GM19193 (cell line): ENCODE data around the gene DLX5.

Source experiments
- POLR2A ChIP-seq: IDR thresholded peaks from 4 replicates; pipeline ENCODE4 v1.6.1; 2011; ENCODE audit not compliant: insufficient read depth, insufficient read length; ENCODE audit errors: extremely low read depth

Gene DLX5

GRCh38 chr7:97024209-97025129 is at the start of gene DLX5:
DLX5 (minus strand) TSS chr7:97024831; CDS start chr7:97024623, 208 bp downstream.
- TF ChIP-seq POLR2A, result no peak

DNA sequence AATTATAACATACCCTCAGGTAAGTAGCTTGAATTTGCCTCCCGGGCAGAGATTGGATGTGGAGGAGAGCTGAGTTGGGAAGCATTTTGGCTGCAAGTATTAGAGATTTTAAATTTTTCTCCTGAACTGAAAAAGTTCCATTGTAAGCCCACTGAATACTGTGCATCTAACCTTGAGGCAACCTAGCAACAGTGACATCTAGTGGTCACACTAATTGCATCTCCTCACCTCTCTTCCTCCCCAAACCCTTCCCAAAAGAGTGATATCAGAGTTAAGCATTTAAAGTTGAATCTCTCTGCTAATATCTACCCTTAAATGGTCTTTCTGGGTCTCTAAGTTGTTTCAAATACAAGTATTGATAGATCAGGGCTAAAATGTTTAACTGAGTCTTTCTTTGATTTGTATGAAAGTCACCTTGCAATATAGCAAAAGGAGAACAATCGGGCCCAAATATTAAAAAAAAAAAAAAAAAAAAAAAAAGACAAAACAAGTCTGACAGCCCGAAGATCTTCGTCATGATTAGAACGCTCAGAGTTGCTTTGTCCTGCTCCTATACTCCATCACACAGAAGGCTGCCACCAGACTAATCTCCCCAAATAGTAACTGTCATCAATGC is 40.4 kb upstream of the DLX5 start:
- no peak for TF ChIP-seq POLR2A

GRCh38 chr7:97064020-97064419 is 39.4 kb upstream of the DLX5 start:
- no peak for TF ChIP-seq POLR2A

GRCh38 chr7:97043281-97043680 is 18.6 kb upstream of the DLX5 start:
- TF ChIP-seq POLR2A, result no peak

DNA sequence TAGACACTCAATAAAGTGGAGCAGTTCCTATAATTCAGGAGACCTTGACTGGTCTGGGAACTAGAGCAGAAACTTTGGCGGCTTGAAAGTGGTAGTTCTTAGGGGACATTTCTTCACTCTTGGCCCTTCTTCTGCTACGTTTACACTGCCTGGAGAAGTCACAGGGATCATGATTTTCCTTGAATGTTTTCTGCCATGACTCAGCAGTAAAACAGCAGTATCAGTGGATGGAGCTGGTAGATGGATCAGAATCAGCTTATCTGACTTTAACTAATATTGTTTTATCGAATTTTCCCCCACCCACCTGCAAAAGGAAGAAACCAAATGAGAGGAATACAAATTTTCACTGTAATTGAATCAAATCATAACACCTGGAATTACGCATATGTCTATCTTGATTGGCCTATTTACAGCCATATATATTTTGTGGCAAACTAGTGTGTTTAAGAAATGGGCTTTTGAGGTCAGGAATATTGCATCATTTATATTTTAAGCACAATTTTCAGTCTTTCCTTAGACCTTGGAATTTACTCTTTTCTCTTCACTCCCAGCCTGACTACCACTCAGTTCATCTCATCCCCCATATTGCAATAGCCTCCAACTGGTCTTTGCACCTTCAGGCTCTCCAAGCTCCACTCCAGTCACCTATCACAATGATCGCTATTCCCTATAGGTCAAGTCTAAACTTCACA is 14.9 kb upstream of the DLX5 start:
- no peak for TF ChIP-seq POLR2A

GRCh38 chr7:97027427-97028234 is 3.0 kb upstream of the DLX5 start:
- no peak for TF ChIP-seq POLR2A

DNA sequence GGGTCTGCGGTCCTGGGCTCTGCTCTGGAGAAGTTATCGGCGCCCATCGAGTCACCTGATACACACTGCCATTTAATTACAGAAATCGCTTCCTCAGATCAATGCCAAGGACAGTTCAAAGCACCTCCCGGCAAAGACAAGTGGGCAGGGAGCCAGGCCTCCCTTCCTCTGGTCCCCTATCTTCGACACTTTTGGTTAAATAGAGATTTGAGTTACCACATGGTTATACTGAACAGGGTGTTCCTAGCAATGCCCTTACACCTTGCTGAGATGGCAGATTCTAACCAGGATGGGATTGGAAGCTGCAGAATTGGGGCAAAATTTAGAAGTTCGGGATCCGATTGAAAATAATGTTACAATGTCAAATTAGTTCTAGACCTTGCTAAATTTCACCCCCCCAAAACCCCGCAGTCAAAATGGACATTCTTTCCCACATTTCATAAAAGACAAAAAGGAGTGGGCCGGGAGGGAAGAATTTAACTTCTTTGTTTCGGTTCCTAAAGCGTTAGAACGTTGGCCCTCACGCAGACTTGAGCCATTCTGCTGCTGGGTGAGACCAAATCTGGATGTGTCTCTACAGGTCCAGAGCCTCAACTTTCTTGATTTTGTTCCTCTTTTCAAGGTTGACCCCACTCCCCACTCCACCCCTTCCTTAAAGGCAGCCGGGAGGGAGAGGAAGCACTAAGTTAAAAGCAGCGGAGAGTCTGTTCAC is 2.2 kb upstream of the DLX5 start:
- no peak for TF ChIP-seq POLR2A

DNA sequence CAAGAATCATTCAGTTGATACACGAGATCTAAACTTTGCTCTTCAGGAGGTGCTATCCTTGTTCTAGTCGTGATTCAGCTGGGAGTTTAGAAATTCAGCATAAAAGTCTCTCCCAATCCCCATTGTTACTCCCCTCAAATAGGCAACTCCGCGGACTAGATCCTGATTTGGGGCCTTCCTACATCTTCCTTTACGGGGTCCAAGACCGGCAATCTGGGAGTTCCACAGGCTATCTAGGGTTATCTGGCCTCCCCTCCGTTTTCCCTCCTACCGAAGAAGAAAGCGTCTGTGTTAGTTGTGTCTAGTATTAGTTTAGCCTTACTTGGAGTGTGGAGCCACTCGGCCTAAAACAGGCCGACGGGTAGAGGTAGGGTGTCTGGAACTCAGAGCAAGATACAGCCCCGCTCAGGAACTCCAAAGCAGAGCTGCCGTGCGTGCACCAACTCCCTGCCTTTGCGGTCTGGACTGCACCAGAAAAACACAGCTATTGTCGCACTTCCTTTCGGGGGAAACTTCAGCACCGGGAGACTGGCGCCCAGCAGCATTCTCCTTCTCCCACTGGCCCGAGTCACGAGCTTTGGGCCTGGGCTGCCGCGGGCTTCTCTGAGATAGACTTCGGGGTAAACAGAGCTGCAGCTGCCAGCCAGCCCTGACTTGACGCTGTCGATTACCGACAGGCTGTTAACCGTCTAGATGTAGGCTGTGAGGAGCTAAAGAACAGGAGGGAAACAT is 1.5 kb upstream of the DLX5 start:
- TF ChIP-seq POLR2A, result no peak

GRCh38 chr7:97025130-97025499 is 484 bp upstream of the DLX5 start:
- no peak for TF ChIP-seq POLR2A

GRCh38 chr7:97022491-97023306 is 1.9 kb downstream of the DLX5 start:
- TF ChIP-seq POLR2A, result no peak

DNA sequence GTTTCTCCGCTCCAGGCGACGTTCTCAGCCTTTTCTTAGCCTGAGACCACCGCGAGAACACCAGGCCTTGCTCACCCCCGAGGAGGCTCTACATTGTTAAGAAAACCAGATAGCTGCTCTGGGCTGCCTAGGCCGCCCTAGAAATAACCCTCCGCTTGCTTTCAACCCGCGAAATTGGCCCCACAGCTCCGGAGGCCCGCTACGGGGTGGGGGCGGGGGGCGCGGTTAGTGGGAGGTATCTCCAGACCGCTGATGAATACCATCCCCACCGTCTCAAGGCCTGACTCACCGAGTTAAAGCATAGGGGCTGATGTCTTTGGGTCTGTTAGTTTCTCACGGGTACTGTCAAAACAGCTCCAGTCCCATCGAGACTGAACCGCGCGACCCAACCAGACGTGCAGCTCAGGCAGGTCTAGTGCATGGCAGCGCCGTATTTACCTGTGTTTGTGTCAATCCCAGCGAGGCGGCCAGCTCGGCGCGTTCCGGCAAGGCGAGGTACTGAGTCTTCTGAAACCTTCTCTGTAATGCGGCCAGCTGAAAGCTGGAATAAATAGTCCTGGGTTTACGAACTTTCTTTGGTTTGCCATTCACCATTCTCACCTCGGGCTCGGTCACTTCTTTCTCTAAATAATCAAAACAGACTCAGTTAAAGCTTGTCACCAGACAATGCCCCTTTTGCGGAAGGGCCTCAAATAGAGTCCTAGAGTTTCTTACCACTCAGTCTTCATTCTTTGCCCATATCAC is 2.7 kb downstream of the DLX5 start:
- no peak for TF ChIP-seq POLR2A

GRCh38 chr7:97020996-97021746 is 3.5 kb downstream of the DLX5 start:
- no peak for TF ChIP-seq POLR2A

GRCh38 chr7:97020601-97020995 is 4.0 kb downstream of the DLX5 start:
- TF ChIP-seq POLR2A, result no peak
